ENCODE measurements around the gene HEATR3. TPM values are rescaled to one million over a fixed set of nuclear protein-coding genes. Genes with fewer than 3 reads are reported as not detected.
"Not testable (repeated sequence)": the region's sequence is repeated elsewhere in the genome, so short reads cannot be mapped to it uniquely, and the experiment has no call there.

HEATR3 gene
- total RNA-seq, 2 experiments from 2014 or later = 17.6 to 18.6 TPM

DNA sequence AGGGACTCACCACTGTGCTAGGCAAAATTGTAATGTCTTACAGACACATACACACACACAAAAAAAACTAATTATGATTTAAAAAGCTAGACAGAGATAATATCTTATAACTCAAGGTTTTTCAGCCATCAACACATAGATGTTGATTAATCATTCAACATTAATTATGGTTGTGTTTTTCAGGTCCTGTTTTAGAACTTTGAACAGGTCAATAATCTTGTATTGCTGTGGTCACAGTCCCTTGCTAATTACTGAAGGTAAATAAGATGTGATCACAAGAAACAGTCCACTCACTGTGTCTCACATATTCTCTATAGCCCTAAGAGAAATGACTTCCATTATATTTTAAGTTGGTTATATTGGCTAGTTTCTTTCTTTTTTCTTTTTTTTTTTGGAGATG, 54.9 kb downstream of the HEATR3 start:
- no peaks in the 10 kb centered on the region for H3K9me3 Mint-ChIP-seq
- ChIA-PET POLR2A (interaction anchor here (1.9 kb wide), 1 partner anchor 55 kb away, joined by 4 read pairs; the partner anchor contains the start of gene HEATR3), CTCF (interaction anchor here (0.7 to 1.6 kb wide), 5 partner anchors 18 to 96 kb away, joined by 3 to 6 read pairs (median 3); partner anchors contain the start of gene CNEP1R1)
- no peaks in the 10 kb centered on the region for H3K27me3 Mint-ChIP-seq
- H3K36me3 Mint-ChIP-seq = no peaks in the 10 kb centered on the region
- intact Hi-C loops (cut with micrococcal nuclease) = loop anchor here (1.0 to 5.0 kb wide), 3 partner anchors 32 to 95 kb away; partner anchors contain the start of gene CNEP1R1
- H3K27ac Mint-ChIP-seq = no peak overlapping the region
- H3K4me3 Mint-ChIP-seq = no peak overlapping the region
- peaks cover 15% of the 10 kb centered on the region for H3K4me1 Mint-ChIP-seq (ENCODE audit: low read depth)
- no peak for DNase-seq

DNA sequence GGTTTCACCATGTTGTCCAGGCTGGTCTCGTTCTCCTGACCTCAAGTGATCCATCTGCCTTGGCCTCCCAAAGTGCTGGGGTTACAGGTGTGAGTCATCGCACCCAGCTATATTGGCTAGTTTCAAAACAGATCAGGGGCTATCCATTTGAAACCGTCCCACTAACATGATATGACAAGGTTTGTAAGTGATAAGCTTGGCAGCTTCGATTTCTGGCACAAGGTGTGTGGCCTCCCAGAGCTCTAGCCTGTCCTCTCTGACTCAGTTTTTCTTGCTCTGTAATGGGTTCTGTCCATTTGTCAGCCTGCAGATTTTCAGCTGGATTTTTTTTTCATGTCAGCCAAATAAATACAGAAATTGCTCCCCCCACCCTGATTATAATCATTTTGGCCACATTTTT, 55.5 kb downstream of the HEATR3 start:
- intact Hi-C loops (cut with micrococcal nuclease) = loop anchor here (1.0 to 5.0 kb wide), 3 partner anchors 31 to 96 kb away; partner anchors contain the start of gene CNEP1R1
- peak overlapping the region; percentile 10 for H3K27ac Mint-ChIP-seq
- no peaks in the 10 kb centered on the region for H3K27me3 Mint-ChIP-seq
- no peaks in the 10 kb centered on the region for H3K36me3 Mint-ChIP-seq
- DNase-seq = peak; percentile 38
- POLR2A ChIA-PET = interaction anchor here (1.0 to 1.9 kb wide), 3 partner anchors 19 to 55 kb away, joined by 3 to 4 read pairs (median 4); partner anchors contain the start of gene HEATR3
- H3K4me1 Mint-ChIP-seq (ENCODE audit: low read depth) = peaks cover 15% of the 10 kb centered on the region
- no peaks in the 10 kb centered on the region for H3K9me3 Mint-ChIP-seq
- CTCF ChIA-PET = interaction anchor here (0.7 to 1.6 kb wide), 5 partner anchors 18 to 248 kb away, joined by 3 to 6 read pairs (median 3); partner anchors contain the start of gene CNEP1R1
- H3K4me3 Mint-ChIP-seq = no peak overlapping the region

DNA sequence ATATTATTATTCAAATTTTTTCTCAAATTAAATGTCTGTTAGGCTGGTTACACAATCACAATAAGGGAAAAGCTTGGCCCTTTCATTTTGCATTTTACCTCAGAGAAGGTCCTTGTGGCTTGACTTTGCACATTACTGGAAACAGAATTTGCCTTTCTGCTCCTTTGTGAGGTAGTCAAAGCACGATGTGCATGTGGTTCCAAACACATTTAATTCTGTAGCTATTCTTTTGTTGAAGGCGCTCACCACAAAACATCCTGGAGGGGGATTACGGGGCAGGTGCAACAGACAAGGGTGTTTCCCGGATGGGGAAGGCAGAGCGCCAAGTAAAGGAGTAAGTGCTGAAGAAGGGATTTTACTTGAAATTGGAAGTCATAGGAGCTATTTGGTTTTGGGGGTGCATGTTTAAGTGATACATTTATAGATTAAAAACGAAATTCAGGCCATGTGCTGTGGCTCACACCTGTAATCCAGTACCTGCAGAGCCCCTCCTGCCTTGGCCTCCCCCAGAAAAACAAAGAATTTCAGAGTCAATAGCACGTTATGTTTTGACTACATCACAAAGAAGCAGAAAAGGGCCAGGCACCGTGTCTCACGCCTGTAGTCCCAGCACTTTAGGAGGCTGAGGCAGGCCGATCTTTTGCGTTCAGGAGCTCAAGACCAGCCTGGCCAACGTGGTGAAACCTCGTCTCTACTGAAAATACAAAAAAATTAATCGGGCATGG, 56.1 kb downstream of the HEATR3 start:
- H3K27me3 Mint-ChIP-seq = no peaks in the 10 kb centered on the region
- H3K27ac Mint-ChIP-seq = peak overlapping the region; percentile 10
- DNase-seq = peak; percentile 81
- H3K36me3 Mint-ChIP-seq = no peaks in the 10 kb centered on the region
- H3K4me3 Mint-ChIP-seq = no peak overlapping the region
- ChIA-PET CTCF (interaction anchor here (0.6 to 1.6 kb wide), 4 partner anchors 19 to 248 kb away, joined by 3 to 6 read pairs (median 3); partner anchors contain the start of gene CNEP1R1), POLR2A (interaction anchor here (1.0 to 1.9 kb wide), 3 partner anchors 19 to 56 kb away, joined by 3 to 4 read pairs (median 4); partner anchors contain the start of gene HEATR3)
- intact Hi-C loops (cut with micrococcal nuclease) = loop anchor here (1.0 to 5.0 kb wide), 4 partner anchors 30 to 97 kb away; partner anchors contain the start of gene CNEP1R1
- peaks cover 15% of the 10 kb centered on the region for H3K4me1 Mint-ChIP-seq (ENCODE audit: low read depth)
- no peaks in the 10 kb centered on the region for H3K9me3 Mint-ChIP-seq

DNA sequence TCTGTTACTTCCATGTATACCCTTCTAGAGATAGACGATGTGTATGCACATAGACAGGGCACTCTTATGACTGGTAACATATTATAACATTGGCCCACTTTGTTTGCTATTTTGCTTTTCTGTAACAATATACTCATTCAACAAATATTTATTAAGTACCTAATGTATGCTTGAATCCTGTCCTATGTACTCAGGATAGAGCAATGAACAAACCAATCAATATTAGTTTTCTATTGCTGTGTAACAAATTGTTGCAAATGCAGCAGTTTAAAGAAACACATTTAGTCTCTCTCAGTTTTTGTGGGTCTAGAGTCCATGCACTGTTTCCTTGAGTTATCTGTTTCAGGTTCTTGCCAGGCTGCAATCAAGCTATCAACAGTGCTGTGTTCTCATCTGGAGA, 57.6 kb downstream of the HEATR3 start:
- CTCF ChIA-PET = interaction anchor here (1.8 kb wide), 1 partner anchor 55 kb away, joined by 4 read pairs; no protein-coding TSS in a partner anchor
- intact Hi-C loops (cut with micrococcal nuclease) = loop anchor here (5.0 kb wide), 1 partner anchor 49 kb away; no protein-coding TSS in a partner anchor
- Mint-ChIP-seq H3K4me3 (no peak overlapping the region), H3K27me3 (no peaks in the 10 kb centered on the region), H3K27ac (no peak overlapping the region), H3K36me3 (no peaks in the 10 kb centered on the region), H3K4me1 (ENCODE audit: low read depth) (peaks cover 15% of the 10 kb centered on the region), H3K9me3 (no peaks in the 10 kb centered on the region)
- POLR2A ChIA-PET = interaction anchor here (0.6 kb wide), 1 partner anchor 54 kb away, joined by 4 read pairs; no protein-coding TSS in a partner anchor
- DNase-seq = no peak

DNA sequence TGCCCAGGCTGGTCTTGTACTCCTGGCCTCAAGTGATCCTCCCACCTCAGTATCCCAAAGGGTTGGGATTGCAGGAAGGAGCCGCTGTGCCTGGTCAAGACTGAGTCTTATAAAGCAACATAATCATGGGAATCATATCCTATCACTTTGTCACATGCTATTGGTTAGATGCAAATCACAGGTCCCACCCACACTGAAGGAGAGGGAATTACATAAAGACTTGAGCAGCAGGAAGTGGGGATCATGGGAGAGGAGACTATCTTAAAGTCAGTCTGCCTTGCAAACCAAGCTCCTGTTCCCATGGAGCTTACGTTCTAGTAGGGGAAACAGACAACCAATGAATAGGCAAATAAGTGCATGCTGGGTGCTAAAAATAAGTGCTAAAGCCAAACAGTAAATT, 59.0 kb downstream of the HEATR3 start:
- Mint-ChIP-seq H3K9me3 (no peaks in the 10 kb centered on the region), H3K36me3 (no peaks in the 10 kb centered on the region), H3K4me1 (ENCODE audit: low read depth) (peaks cover 15% of the 10 kb centered on the region), H3K27me3 (no peaks in the 10 kb centered on the region), H3K27ac (no peak overlapping the region), H3K4me3 (no peak overlapping the region)
- intact Hi-C loops (cut with micrococcal nuclease) = loop anchor here (5.0 kb wide), 1 partner anchor 48 kb away; no protein-coding TSS in a partner anchor
- ChIA-PET POLR2A (no interaction called here), CTCF (interaction anchor here (1.3 to 1.8 kb wide), 2 partner anchors 57 to 86 kb away, joined by 3 to 4 read pairs; no protein-coding TSS in a partner anchor)
- DNase-seq = no peak

DNA sequence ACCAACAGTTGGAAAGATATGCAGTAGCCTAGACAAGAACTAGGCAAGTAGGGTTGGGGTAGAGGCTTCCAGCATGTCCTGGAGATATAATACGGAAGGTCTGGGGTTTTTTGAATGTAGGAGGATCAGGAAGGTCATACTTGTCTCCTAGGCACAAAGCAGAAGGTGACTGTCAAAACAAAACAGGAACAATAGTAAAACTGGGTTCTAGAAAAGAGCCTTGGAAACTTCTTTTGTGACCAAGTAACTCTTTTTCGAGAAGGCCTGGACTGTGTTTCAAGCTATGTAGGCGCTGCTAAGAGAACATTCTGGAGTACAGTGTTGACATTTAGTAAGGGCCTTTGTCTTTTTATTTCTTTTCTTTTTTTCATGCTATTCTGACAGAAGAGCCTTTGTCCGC, 60.4 kb downstream of the HEATR3 start:
- ChIA-PET CTCF (no interaction called here), POLR2A (no interaction called here)
- Mint-ChIP-seq H3K27ac (no peak overlapping the region), H3K36me3 (no peaks in the 10 kb centered on the region), H3K9me3 (no peaks in the 10 kb centered on the region), H3K27me3 (no peaks in the 10 kb centered on the region), H3K4me1 (ENCODE audit: low read depth) (peaks cover 14% of the 10 kb centered on the region), H3K4me3 (no peak overlapping the region)
- intact Hi-C loops (cut with micrococcal nuclease) = no loop called here
- no peak for DNase-seq

DNA sequence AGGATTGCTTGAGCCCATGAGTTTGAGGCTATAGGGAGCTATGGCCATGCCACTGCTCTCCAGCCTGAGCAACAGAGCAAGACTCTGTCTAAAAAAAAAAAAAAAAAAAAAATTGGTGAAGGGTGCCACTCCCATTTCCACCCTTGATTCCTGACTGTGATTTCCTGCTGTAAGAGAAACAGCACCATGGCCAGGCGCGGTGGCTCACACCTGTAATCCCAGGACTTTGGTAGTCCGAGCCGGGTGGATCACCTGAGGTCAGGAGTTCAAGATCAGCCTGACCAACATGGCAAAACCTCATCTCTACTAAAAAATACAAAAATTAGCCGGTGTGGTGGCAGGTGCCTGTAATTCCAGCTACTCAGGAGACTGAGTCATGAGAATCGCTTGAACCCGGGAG, 66.8 kb downstream of the HEATR3 start:
- H3K27me3 Mint-ChIP-seq; H3K27ac Mint-ChIP-seq; DNase-seq; H3K36me3 Mint-ChIP-seq; H3K4me3 Mint-ChIP-seq; H3K4me1 Mint-ChIP-seq (ENCODE audit: low read depth); intact Hi-C loops (cut with micrococcal nuclease); H3K9me3 Mint-ChIP-seq; POLR2A ChIA-PET: not testable (repeated sequence)
- CTCF ChIA-PET = interaction anchor here (1.0 kb wide), 2 partner anchors 9 to 78 kb away, joined by 3 read pairs; no protein-coding TSS in a partner anchor

DNA sequence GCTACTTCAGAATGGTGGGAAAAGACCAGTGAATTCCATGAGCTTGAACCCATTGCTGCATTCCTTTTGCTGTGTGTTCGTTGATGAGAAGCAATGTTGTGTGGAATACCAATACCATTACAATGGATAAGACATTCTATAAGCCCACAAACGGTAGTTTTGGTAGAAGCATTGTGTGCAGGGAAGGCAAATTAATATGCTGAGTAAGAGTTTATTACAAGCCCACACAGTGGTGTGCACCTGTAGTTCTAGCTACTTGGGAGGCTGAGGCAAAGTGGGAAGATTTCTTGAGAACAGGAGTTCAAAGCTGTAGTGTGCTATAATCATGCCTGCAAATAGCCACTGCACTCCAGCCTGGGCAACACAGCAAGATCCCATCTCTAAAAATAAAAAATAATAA, 67.4 kb downstream of the HEATR3 start:
- Mint-ChIP-seq H3K4me1 (ENCODE audit: low read depth) (no peaks in the 10 kb centered on the region), H3K4me3 (no peak overlapping the region), H3K27me3 (peaks cover 2% of the 10 kb centered on the region), H3K36me3 (no peaks in the 10 kb centered on the region), H3K27ac (no peak overlapping the region), H3K9me3 (no peaks in the 10 kb centered on the region)
- intact Hi-C loops (cut with micrococcal nuclease) = no loop called here
- DNase-seq = no peak
- CTCF ChIA-PET = interaction anchor here (1.0 to 1.1 kb wide), 3 partner anchors 9 to 194 kb away, joined by 3 to 4 read pairs (median 3); no protein-coding TSS in a partner anchor
- POLR2A ChIA-PET = no interaction called here

DNA sequence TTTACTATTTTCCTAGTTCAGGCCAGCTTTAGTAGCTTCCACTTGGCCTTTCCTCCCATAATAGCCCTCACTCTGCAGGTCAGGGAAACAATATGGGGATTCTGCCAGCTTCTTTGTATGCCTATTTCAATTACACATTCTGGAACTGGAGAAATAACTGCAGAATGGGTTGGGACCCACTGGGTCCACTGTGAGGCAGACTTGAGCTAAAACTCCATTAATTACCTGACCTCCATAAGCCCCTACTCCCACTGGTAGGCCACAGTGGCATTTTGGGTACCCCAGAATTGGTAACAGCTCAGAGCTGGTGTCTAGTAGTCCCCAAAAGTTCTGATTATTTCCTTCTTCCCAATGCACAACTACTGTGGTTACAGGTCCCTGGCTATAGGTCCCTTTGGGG, 70.6 kb downstream of the HEATR3 start:
- H3K4me3 Mint-ChIP-seq = no peak overlapping the region
- peaks cover 2% of the 10 kb centered on the region for H3K27me3 Mint-ChIP-seq
- ChIA-PET CTCF (interaction anchor here (1.4 kb wide), 1 partner anchor 74 kb away, joined by 13 read pairs; no protein-coding TSS in a partner anchor), POLR2A (interaction anchor here (0.6 kb wide), 1 partner anchor 29 kb away, joined by 4 read pairs; no protein-coding TSS in a partner anchor)
- DNase-seq = no peak
- H3K27ac Mint-ChIP-seq = no peak overlapping the region
- no peaks in the 10 kb centered on the region for H3K36me3 Mint-ChIP-seq
- intact Hi-C loops (cut with micrococcal nuclease) = no loop called here
- no peaks in the 10 kb centered on the region for H3K4me1 Mint-ChIP-seq (ENCODE audit: low read depth)
- no peaks in the 10 kb centered on the region for H3K9me3 Mint-ChIP-seq

DNA sequence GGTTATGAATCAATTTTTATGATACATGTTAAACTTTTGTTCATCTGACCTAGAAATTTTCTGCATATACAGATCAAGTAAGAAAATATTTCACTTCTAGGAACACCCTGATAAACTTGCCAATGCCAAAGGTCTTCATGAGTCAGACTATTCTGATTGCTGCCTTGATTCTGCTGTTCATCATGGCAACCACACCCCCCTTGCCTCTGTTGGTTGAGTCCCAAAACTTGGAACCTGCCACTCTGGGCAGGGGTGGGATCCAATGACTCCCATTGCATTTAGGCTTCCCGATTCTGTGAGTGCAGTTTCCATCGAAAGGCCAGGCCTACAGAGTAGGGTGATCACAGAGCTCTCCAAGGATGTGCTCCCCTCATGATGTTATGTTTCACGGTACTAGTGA, 71.5 kb downstream of the HEATR3 start:
- ChIA-PET CTCF (interaction anchor here (1.2 kb wide), 1 partner anchor 77 kb away, joined by 3 read pairs; no protein-coding TSS in a partner anchor), POLR2A (no interaction called here)
- H3K4me1 Mint-ChIP-seq (ENCODE audit: low read depth) = no peaks in the 10 kb centered on the region
- no peak overlapping the region for H3K4me3 Mint-ChIP-seq
- no peak for DNase-seq
- no peaks in the 10 kb centered on the region for H3K36me3 Mint-ChIP-seq
- intact Hi-C loops (cut with micrococcal nuclease) = no loop called here
- H3K9me3 Mint-ChIP-seq = no peaks in the 10 kb centered on the region
- no peaks in the 10 kb centered on the region for H3K27me3 Mint-ChIP-seq
- H3K27ac Mint-ChIP-seq = no peak overlapping the region

DNA sequence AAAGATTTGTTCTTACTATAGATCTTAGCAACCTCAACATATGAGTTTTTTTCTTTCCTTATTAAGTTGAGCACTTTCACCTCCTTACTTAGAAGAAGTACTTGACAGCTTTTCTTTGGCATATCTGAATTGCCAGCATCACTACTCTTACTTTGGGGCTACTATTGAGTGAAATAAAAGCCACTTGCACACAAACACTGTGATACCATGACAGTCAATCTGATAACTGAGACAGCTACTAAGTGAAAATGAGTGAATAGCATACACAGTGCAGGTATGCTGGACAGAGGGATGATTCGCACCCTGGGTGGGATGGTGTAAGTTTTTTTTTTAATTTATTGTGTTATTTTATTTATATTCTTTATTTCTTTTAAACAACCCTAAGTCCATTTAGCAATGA, 73.8 kb downstream of the HEATR3 start:
- ChIA-PET CTCF (no interaction called here), POLR2A (interaction anchor here (0.6 kb wide), 1 partner anchor 486 kb away, joined by 3 read pairs; no protein-coding TSS in a partner anchor)
- no peak overlapping the region for H3K4me3 Mint-ChIP-seq
- H3K9me3 Mint-ChIP-seq = no peaks in the 10 kb centered on the region
- H3K27ac Mint-ChIP-seq = no peak overlapping the region
- intact Hi-C loops (cut with micrococcal nuclease) = no loop called here
- no peaks in the 10 kb centered on the region for H3K36me3 Mint-ChIP-seq
- no peaks in the 10 kb centered on the region for H3K27me3 Mint-ChIP-seq
- DNase-seq = no peak
- no peaks in the 10 kb centered on the region for H3K4me1 Mint-ChIP-seq (ENCODE audit: low read depth)

DNA sequence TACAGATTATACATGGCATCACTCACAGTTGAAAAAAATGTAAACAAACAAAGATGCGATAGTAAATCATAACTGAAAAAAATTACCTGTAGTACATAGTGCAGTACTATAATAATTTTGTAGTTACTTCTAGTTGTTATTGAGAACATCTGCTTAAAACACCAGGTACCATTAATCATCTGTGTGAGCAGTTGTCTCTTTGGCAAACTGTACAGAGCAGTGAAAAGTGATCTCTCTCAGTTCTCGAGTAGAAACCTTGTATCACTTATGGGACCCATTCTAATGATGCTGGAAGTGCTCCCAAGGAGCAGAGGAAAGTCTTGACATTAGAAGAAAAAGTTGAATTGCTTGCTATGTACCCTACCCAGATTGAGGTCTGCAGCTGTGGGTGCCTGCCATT, 78.4 kb downstream of the HEATR3 start:
- ChIA-PET POLR2A (interaction anchor here (0.7 kb wide), 1 partner anchor 30 kb away, joined by 4 read pairs; no protein-coding TSS in a partner anchor), CTCF (interaction anchor here (1.4 kb wide), 1 partner anchor 11 kb away, joined by 3 read pairs; no protein-coding TSS in a partner anchor)
- no peaks in the 10 kb centered on the region for H3K4me1 Mint-ChIP-seq (ENCODE audit: low read depth)
- no peak for DNase-seq
- H3K36me3 Mint-ChIP-seq = no peaks in the 10 kb centered on the region
- H3K4me3 Mint-ChIP-seq = no peak overlapping the region
- H3K27ac Mint-ChIP-seq = no peak overlapping the region
- H3K27me3 Mint-ChIP-seq = no peaks in the 10 kb centered on the region
- H3K9me3 Mint-ChIP-seq = no peaks in the 10 kb centered on the region
- intact Hi-C loops (cut with micrococcal nuclease) = no loop called here

Measured in activated CD4-positive, alpha-beta memory T cell treated with anti-CD3 and anti-CD28 coated beads for 36 hours (primary cell).